NCI-H1417 treated with DMSO at 0.1 percent for 48 hours (cell line): Measurements from ENCODE around the gene KIF16B.
"Not testable (repeated sequence)": the region's sequence is repeated elsewhere in the genome, so short reads cannot be mapped to it uniquely, and the experiment has no call there.

Experiments used
- DNase-seq: peaks from one replicate; lab custom pipeline; 2025; lab: John Stamatoyannopoulos, UW

The KIF16B gene

GRCh38 chr20:16257021-16257420, 316.2 kb downstream of the KIF16B start:
- no peak for DNase-seq

- no peak for DNase-seq
Measured at GRCh38 chr20:16246870-16247269, 326.4 kb downstream of the KIF16B start.

GRCh38 chr20:16246291-16246690, 327.0 kb downstream of the KIF16B start:
- no peak for DNase-seq

- no peak for DNase-seq
Measured at GRCh38 chr20:16245879-16246278, 327.4 kb downstream of the KIF16B start.

- no peak for DNase-seq
Measured at GRCh38 chr20:16244892-16245291, 328.4 kb downstream of the KIF16B start.

GRCh38 chr20:16243470-16243869, 329.8 kb downstream of the KIF16B start:
- DNase-seq = no peak

- DNase-seq = no peak
Measured at GRCh38 chr20:16241911-16242310, 331.3 kb downstream of the KIF16B start.

GRCh38 chr20:16240355-16240754, 332.9 kb downstream of the KIF16B start:
- DNase-seq = no peak

GRCh38 chr20:16236589-16237241, 336.5 kb downstream of the KIF16B start:
- DNase-seq = no peak

- no peak for DNase-seq
Measured at GRCh38 chr20:16230402-16230801, 342.8 kb downstream of the KIF16B start.

- no peak for DNase-seq
Measured at GRCh38 chr20:16229813-16230212, 343.4 kb downstream of the KIF16B start.

- DNase-seq = no peak
Measured at GRCh38 chr20:16228722-16229121, 344.5 kb downstream of the KIF16B start.

- DNase-seq = not testable (repeated sequence)
Measured at GRCh38 chr20:16226961-16227360, 346.3 kb downstream of the KIF16B start.

- no peak for DNase-seq
Measured at GRCh38 chr20:16224836-16225235, 348.4 kb downstream of the KIF16B start.

- DNase-seq = no peak
Measured at GRCh38 chr20:16222859-16223411, 350.3 kb downstream of the KIF16B start.
